HepG2 (cell line): Measurements from ENCODE around the gene B3GNT8. TPM values are rescaled to one million over a fixed set of nuclear protein-coding genes. Genes with fewer than 3 reads are reported as not detected.

Source experiments
- ATAD3A ChIP-seq: sonication (generic); formaldehyde crosslinking; IDR thresholded peaks from 2 replicates; pipeline ENCODE4 v1.4.0; 2020; ENCODE audit warnings: missing genetic modification reagents
- CBX1 ChIP-seq: IDR thresholded peaks from one replicate; pipeline ENCODE4 v1.6.1; 2016; ENCODE audit warnings: antibody characterized with exemption, low read depth
- FOXA3 ChIP-seq: IDR thresholded peaks from 2 replicates; pipeline ENCODE4 v1.6.1; 2016; ENCODE audit warnings: missing genetic modification reagents, missing compliant biosample characterization
- GABPB1 ChIP-seq: IDR thresholded peaks from 2 replicates; pipeline ENCODE4 v1.6.1; 2016; ENCODE audit warnings: mild to moderate bottlenecking, missing genetic modification reagents, moderate library complexity, missing compliant biosample characterization
- GLMP ChIP-seq: sonication (generic); formaldehyde crosslinking; IDR thresholded peaks from 2 replicates; pipeline ENCODE4 v1.9.0; 2021; ENCODE audit warnings: missing genetic modification reagents, mild to moderate bottlenecking, borderline replicate concordance
- HNF4A ChIP-seq: sonication (generic); formaldehyde crosslinking; IDR thresholded peaks from 2 replicates; pipeline ENCODE4 v1.4.0; 2020; ENCODE audit warnings: missing genetic modification reagents
- HOXA3 ChIP-seq: sonication (generic); formaldehyde crosslinking; IDR thresholded peaks from 2 replicates; pipeline ENCODE4 v1.5.0; 2020; ENCODE audit warnings: missing genetic modification reagents
- MAX ChIP-seq: IDR thresholded peaks from 2 replicates; pipeline ENCODE4 v1.6.1; 2012; ENCODE audit warnings: inconsistent platforms
- MAZ ChIP-seq, 2 experiments: sonication (generic) in 1 of 2; formaldehyde crosslinking in 1 of 2; IDR thresholded peaks; 2 replicates each; pipeline versions ENCODE4 v1.5.0 to v1.6.1; 2012 to 2020; ENCODE audit warnings: low read depth in 2 of 2, mild to moderate bottlenecking in 2 of 2, borderline replicate concordance in 1 of 2, improper control_type of control experiment in 1 of 2, low read length in 1 of 2, missing genetic modification reagents in 1 of 2, moderate library complexity in 1 of 2
- MED8 ChIP-seq: sonication (generic); formaldehyde crosslinking; IDR thresholded peaks from 2 replicates; pipeline ENCODE4 v1.8.1; 2023; ENCODE audit warnings: mild to moderate bottlenecking, missing genetic modification reagents; ENCODE audit not compliant: insufficient replicate concordance
- MLLT10 ChIP-seq: sonication (generic); formaldehyde crosslinking; IDR thresholded peaks from 2 replicates; pipeline ENCODE4 v1.4.0; 2020; ENCODE audit warnings: missing genetic modification reagents
- MXD1 ChIP-seq: sonication (generic); formaldehyde crosslinking; IDR thresholded peaks from 2 replicates; pipeline ENCODE4 v1.4.0; 2020; ENCODE audit warnings: mild to moderate bottlenecking, missing genetic modification reagents
- NFIC ChIP-seq: IDR thresholded peaks from 2 replicates; pipeline ENCODE4 v1.6.1; 2012; ENCODE audit warnings: mild to moderate bottlenecking, low read length, inconsistent platforms
- SMAD3 ChIP-seq: sonication (generic); formaldehyde crosslinking; IDR thresholded peaks from 2 replicates; pipeline ENCODE4 v1.4.0; 2020; ENCODE audit warnings: missing genetic modification reagents
- SMC3 ChIP-seq: IDR thresholded peaks from 2 replicates; pipeline ENCODE4 v1.6.1; 2011; ENCODE audit warnings: low read length, improper control_type of control experiment
- TFDP1 ChIP-seq: IDR thresholded peaks from 2 replicates; pipeline ENCODE4 v1.6.1; 2016; ENCODE audit warnings: missing compliant biosample characterization, missing genetic modification reagents, borderline replicate concordance
- YEATS2 ChIP-seq: sonication (generic); formaldehyde crosslinking; IDR thresholded peaks from 2 replicates; pipeline ENCODE4 v1.4.0; 2020; ENCODE audit warnings: missing genetic modification reagents, borderline replicate concordance
- ZNF224 ChIP-seq: sonication (generic); formaldehyde crosslinking; IDR thresholded peaks from 2 replicates; pipeline ENCODE4 v1.5.0; 2020; ENCODE audit warnings: mild to moderate bottlenecking, missing genetic modification reagents
- ZNF235 ChIP-seq: sonication (generic); formaldehyde crosslinking; IDR thresholded peaks from 2 replicates; pipeline ENCODE4 v1.8.1; 2023; ENCODE audit warnings: mild to moderate bottlenecking, missing genetic modification reagents, borderline replicate concordance
- ZNF251 ChIP-seq: sonication (generic); formaldehyde crosslinking; IDR thresholded peaks from 2 replicates; pipeline ENCODE4 v1.9.0; 2021; ENCODE audit warnings: mild to moderate bottlenecking, missing genetic modification reagents
- ZNF687 ChIP-seq: sonication (generic); formaldehyde crosslinking; IDR thresholded peaks from 2 replicates; pipeline ENCODE4 v1.5.1; 2020; ENCODE audit warnings: mild to moderate bottlenecking, missing genetic modification reagents, moderate library complexity
- ZSCAN20 ChIP-seq: sonication (generic); formaldehyde crosslinking; IDR thresholded peaks from 2 replicates; pipeline ENCODE4 v1.4.0; 2020; ENCODE audit warnings: missing genetic modification reagents, mild to moderate bottlenecking, borderline replicate concordance
- ZZZ3 ChIP-seq: sonication (generic); formaldehyde crosslinking; IDR thresholded peaks from 2 replicates; pipeline ENCODE4 v1.4.0; 2020; ENCODE audit warnings: missing genetic modification reagents, mild to moderate bottlenecking, borderline replicate concordance
- polyA plus RNA-seq, 8 experiments: library from polyadenylated mRNA; depleted of rRNA in 3 of 8; stranded (reverse) in 7 of 8; unstranded in 1 of 8; fragments of >200 nt; fragmentation: Illumina TruSeq in 4 of 8; extraction: Trizol in 4 of 8; gene quantifications; 2 replicates each; pipeline versions ENCODE4 v1.2.1 to v1.2.3, GENCODE V29; 2011 to 2016; ENCODE audit warnings: low read depth in 4 of 8, missing spikeins in 1 of 8, mixed read lengths in 1 of 8; ENCODE audit not compliant: insufficient read depth in 1 of 8
- total RNA-seq, 5 experiments: library from RNA; depleted of rRNA; stranded (reverse); fragments of >200 nt; fragmentation: Illumina TruSeq; extraction: Trizol; gene quantifications; 2 replicates each; pipeline ENCODE4 v1.2.3, GENCODE V29; 2016; ENCODE audit warnings: low read depth in 1 of 5

B3GNT8 gene
- total and polyA plus RNA-seq, 2 of the 13 experiments (the other 11 are each of a cell fraction or from before 2014, with no cell fraction given): 0.26 to 1.9 TPM

GRCh38 chr19:41412953-41413352 is 14.2 kb downstream of the B3GNT8 start (continued):
- TF ChIP-seq SMC3 (no peak), CBX1 (no peak), GLMP (CRISPR knock-in tag) (no peak), MED8 (CRISPR knock-in tag) (no peak), HNF4A (CRISPR knock-in tag) (peak; percentile 34; the same call in 1 of the 2 replicates), ZNF251 (no peak), HOXA3 (CRISPR knock-in tag) (0 out of 2 replicates have a peak, but pooled peaks have one; percentile 30), MAX (peak; percentile 81), YEATS2 (CRISPR knock-in tag) (no peak), GABPB1 (CRISPR knock-in tag) (peak; percentile 24; the same call in 1 of the 2 replicates), ZNF235 (CRISPR knock-in tag) (no peak), FOXA3 (CRISPR knock-in tag) (no peak), ZZZ3 (CRISPR knock-in tag) (no peak), ZNF224 (no peak), MLLT10 (CRISPR knock-in tag) (no peak), ZSCAN20 (CRISPR knock-in tag) (no peak), ATAD3A (CRISPR knock-in tag) (no peak), NFIC (no peak), TFDP1 (CRISPR knock-in tag) (0 out of 2 replicates have a peak, but pooled peaks have one; percentile 29), MXD1 (CRISPR knock-in tag) (0 out of 2 replicates have a peak, but pooled peaks have one; percentile 31), ZNF687 (CRISPR knock-in tag) (peak; percentile 85), SMAD3 (CRISPR knock-in tag) (no peak), MAZ (IDR thresholded peaks at IDR 0.05; ENCODE audit: borderline replicate concordance, low read depth, low read length) (no peak), MAZ (CRISPR knock-in tag; IDR thresholded peaks at IDR 0.05; ENCODE audit: low read depth) (no peak)
